Stimulated activated CD4-positive, alpha-beta T cell treated with anti-CD3 and anti-CD28 coated beads, Interleukin-12 subunit alpha, Interleukin-12 subunit beta, amount 100 ng/mL, for 4 hours (primary cell): ENCODE data around the gene HDDC2.
"Not testable (repeated sequence)": the region's sequence is repeated elsewhere in the genome, so short reads cannot be mapped to it uniquely, and the experiment has no call there.

ENCODE experiments used
- DNase-seq: peaks from one replicate; pipeline ENCODE4 v3.0.0-alpha.2; 2020

The HDDC2 gene

DNA sequence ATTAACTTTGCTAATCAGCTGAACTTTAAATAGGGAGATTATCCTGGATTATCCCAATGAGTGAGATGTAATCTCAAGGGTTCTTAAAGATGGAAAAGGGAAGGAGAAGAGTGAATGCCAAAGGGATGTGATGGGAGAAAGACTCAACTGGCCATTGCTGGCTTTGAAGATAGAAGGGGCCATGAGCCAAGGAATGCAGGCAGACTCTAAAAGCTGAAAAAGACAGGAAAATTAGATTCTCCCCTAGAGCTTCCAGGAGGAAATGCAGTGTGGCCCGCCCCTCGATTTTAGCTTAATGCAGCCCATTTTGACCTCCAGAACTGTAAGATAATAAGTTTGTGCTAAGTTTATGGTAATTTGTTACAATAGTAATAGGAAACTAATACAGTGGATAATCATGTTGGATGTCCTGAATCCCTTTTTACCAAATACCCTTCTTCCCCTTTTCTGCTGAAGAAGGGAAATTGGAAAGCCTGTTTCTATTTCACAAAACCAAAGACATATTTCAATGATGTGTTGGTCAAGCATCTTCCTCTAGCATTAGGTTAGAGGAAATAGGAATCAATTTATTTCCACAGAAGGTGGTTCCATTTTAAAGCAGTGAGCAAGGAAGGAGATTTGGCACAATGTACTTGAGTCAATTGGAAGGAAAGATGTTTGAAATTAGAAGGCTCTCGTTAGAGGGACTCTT, 3.3 kb upstream of the HDDC2 start:
- no peak for DNase-seq

GRCh38 chr6:125303512-125303854, 1.7 kb upstream of the HDDC2 start:
- DNase-seq = no peak

DNA sequence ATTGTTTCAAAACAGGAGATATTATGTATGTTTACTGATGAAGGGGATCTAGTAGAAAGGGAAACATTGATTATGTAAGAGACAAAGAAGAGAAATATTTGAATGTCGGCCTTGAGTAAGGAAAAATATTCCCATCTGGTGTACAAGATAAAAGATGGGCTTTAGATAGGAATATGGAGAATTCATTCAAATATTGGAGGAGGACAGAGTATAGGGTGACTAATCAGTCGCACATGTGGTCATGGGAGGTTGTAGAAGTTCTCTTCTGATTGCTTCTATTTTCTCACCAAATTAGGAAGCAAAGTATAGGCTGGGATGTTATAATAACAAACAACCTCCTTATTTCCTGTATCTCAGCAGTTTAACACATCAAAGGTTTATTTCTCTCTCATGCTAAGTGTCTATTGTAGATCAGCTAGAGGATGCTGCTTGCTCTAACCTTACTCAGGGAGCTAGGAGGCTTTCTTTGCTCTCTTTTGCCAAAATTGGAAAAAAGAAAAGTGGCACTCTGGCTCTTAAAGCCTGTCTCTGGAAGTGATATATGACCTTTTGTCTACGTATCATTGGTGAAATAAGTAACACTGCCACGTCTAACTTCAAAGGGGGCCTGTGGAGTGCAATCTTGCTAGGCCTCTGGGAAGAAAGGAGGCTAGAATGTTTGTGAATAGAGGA, 1.2 kb upstream of the HDDC2 start:
- no peak for DNase-seq

- DNase-seq = no peak
These were observed 754 bp downstream of the HDDC2 start for GRCh38 chr6:125300992-125301434.

GRCh38 chr6:125299257-125299656, 2.5 kb downstream of the HDDC2 start:
- DNase-seq = no peak

GRCh38 chr6:125296471-125296870, 5.3 kb downstream of the HDDC2 start:
- no peak for DNase-seq

- no peak for DNase-seq
These were observed 6.8 kb downstream of the HDDC2 start for GRCh38 chr6:125294925-125295324.

DNA sequence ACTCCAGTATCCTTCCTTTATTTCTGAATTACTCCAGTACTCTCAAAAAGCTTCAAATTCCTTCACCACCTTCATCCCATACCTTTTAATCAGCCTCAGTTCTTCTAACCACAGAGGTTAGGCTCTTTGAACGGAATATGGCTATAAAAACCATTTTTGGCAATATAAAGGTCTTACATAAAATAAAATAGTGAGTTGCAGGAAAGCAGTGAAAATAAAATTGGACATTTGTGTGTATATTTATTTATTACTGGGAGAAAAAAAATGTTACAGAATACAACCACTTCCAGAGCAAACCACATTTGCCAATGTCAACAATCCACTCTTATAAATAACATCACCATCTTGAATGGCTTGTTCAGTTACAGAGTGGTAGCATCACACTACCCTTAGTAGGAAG, 7.7 kb downstream of the HDDC2 start:
- no peak for DNase-seq

DNA sequence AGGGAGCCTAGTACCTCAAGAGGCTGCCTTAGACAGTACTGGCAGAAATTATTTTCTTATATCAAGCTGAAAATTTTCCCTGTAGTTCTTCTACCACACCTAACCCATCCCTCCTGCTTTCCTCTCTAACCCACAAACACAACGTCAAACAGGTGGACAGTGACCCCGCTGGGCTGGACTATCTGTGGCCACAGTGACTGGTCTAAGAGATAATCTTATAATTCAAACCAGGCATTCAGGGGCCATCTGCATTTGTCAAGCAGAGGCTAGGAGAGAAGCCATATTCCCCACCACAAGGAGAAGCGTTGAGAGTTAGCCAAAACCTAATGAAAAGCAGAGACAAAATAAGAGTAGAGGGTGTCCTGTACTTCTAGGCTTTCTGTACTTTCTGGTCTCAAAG, 8.2 kb downstream of the HDDC2 start:
- no peak for DNase-seq

GRCh38 chr6:125287718-125288117, 14.0 kb downstream of the HDDC2 start:
- no peak for DNase-seq

- DNase-seq = no peak
These were observed 15.8 kb downstream of the HDDC2 start for GRCh38 chr6:125285936-125286335.

GRCh38 chr6:125285353-125285752, 16.4 kb downstream of the HDDC2 start:
- DNase-seq = no peak

DNA sequence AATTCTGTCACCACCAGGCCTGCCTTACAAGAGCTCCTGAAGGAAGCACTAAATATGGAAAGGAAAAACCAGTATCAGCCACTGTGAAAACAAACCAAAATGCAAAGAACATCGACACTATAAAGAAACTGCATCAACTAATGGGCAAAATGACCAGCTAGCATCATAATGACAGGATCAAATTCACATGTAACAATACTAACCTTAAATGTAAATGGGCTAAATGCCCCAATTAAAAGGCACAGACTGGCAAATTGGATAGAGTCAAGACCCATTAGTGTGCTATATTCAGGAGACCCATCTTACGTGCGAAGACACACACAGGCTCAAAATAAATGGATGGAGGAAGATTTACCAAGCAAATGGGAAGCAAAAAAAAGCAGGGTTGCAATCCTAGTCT, 19.3 kb downstream of the HDDC2 start:
- not testable (repeated sequence) for DNase-seq

DNA sequence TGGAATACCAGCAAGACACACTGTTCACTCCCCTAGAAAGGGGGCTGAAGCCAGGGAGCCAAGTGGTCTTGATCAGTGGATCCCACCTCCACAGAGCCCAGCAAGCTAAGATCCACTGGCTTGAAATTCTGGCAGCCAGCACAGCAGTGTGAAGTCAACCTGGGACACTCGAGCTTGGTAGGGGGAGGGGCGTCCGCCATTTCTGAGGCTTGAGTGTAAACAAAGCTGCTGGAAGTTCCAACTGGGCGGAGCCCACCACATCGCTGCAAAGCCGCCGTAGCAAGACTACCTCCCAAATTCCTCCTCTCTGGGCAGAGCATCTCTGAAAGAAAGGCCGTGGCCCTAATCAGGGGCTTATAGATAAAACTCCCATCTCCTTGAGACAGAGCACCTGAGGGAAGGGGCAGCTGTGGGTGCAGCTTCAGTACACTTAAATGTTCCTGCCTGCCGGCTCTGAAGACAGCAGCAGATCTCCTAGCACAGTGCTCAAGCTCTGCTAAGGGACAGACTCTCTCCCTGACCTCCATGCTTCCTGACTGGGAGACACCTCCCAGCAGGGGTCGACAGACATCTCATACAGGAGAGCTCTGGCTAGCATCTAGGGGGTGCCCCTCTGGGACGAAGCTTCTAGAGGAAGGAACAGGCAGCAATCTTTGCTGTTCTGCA, 21.3 kb downstream of the HDDC2 start:
- not testable (repeated sequence) for DNase-seq

- DNase-seq = no peak
These were observed 21.8 kb downstream of the HDDC2 start for GRCh38 chr6:125279961-125280360.

- DNase-seq = no peak
These were observed 23.9 kb downstream of the HDDC2 start for GRCh38 chr6:125277838-125278237.

GRCh38 chr6:125275779-125276178, 26.0 kb downstream of the HDDC2 start:
- no peak for DNase-seq

GRCh38 chr6:125274935-125275334, 26.8 kb downstream of the HDDC2 start:
- no peak for DNase-seq

DNA sequence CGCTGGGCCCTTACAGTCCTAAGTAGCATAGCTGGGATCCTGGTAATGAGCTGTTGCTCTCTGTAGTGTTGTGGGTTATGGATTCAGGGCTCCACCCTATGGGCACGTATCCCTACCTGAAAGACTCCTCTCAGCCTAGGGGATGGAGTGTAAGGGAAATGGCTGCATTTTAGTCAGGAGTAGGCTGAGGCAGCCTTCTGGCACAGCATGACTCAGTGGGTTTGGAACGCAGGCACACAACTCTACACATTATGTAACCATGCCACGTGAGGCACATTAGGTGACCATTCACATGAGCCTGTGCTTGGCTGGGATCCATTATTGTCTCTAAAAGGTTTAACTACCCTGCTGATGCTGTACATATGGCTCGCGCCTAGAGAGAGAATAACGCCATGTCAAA, 27.8 kb downstream of the HDDC2 start:
- no peak for DNase-seq

DNA sequence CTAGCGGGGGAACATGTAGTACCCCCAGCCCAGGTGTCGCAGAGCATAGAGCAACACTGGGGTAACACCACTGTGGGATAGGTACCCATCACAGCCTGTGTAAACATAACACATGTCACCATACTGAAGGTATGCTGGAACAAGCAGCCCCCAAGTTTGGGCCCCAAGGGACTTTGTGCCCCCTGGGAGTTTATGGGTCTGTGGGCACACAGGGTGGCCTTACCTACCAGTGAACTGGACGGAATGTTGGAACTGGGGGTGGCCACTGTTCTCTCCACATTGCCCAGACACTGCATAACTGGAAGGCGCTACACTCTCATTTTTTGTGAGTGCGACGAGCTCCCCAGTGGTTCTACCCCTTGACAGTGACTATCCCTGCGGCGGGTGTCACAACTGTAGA, 28.5 kb downstream of the HDDC2 start:
- no peak for DNase-seq

DNA sequence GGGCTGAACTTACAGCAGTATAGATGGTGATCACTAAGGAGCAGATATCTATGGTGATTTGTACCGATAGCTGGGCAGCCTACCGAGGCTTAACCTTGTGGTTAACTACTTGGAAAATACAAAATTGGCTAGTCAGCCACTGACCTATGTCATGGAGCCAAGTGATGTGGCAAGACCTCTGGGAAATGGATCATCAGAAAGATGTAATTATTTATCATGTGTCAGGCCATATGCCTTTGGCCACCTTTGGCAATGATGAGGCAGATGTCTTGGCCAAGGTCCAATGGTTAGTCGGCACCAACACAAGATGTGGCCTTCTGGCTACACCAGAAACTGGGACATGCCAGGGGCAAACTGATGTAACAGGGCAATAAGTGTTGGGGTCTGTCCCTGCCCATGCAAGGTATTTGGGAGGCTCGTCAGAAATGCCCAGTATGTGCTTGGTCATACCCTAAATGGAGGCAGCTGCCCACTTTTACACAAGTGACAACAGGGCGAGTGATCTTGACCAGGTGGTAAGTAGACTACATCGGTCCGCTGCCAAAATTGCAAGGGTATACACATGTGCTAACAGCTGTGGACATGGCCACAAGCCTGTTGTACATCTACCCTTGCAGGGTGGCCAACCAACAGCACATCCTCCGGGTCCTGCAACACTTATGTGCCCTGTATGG, 30.1 kb downstream of the HDDC2 start:
- no peak for DNase-seq

DNA sequence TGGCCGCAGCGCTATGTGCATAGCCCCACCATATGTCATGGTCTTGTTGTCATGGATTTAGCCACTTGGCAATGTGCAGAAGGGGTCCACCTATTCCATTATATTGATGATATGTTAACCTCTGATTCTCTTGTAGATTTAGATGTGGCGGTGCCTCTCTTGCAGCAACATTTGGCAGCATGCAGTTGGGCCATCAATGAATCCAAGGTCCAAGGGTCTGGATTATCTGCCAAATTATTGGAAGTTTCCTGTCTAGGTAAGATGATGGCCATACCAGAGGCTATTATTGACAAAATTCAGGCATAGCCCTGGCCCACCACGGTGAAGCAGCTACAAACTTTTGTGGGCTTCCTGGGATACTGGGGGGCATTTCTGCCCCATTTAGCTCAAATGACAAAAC, 31.4 kb downstream of the HDDC2 start:
- DNase-seq = no peak

DNA sequence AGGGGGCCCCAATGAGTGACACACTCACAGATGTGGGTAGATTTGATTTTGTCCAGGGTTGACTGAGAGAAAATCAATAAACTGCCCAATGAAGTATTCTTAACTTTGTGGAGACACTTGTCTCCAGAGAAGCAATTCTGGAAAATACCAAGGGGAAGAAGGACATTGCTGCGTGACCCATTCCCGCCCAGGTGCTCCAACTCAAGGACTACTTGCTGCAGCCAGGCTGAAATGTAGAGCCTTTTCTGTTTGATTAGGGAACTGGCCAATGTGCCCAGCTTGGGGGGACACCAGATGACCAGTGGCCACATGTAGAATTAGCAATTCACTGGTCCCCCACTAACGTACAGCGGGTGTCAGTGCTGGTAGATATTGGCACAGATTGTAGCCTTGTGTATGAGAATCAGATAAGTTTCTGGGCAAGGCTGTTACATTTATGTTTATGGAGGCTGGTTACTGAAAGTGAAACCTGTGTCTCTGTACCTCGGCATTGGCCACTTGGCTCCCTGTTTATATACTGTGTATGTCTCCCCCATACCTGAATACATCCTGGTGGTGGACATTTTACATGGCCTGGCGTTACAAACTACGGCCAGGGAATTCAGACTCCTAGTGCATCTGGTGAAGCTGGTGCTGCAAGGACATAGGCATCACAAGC, 32.3 kb downstream of the HDDC2 start:
- no peak for DNase-seq
